KMS-11 (cell line): ENCODE measurements around the gene MYH11.

Experiments
- H2AFZ ChIP-seq: fragments of 200-600 bp; sonication (generic); 2 replicates; pipeline ENCODE4 v1.6.1; 2016; ENCODE audit warnings: antibody characterized with exemption, mixed run types, low read depth
- H3K27ac ChIP-seq: fragments of 200-600 bp; sonication (generic); 2 replicates; pipeline ENCODE4 v1.6.1; 2016; ENCODE audit warnings: mild to moderate bottlenecking, mixed run types
- H3K27me3 ChIP-seq: fragments of 200-600 bp; sonication (generic); 2 replicates; pipeline ENCODE4 v1.6.1; 2017; ENCODE audit warnings: mild to moderate bottlenecking, low read depth, mixed run types, moderate library complexity; ENCODE audit not compliant: insufficient read depth
- H3K36me3 ChIP-seq: fragments of 200-600 bp; sonication (generic); 2 replicates; pipeline ENCODE4 v1.6.1; 2017; ENCODE audit warnings: mild to moderate bottlenecking, mixed run types; ENCODE audit not compliant: insufficient read depth
- H3K4me1 ChIP-seq: fragments of 200-600 bp; sonication (generic); 2 replicates; pipeline ENCODE4 v1.6.1; 2016; ENCODE audit warnings: mild to moderate bottlenecking, low read depth, mixed run types; ENCODE audit not compliant: poor library complexity, severe bottlenecking
- H3K4me2 ChIP-seq: fragments of 200-600 bp; sonication (generic); 2 replicates; pipeline ENCODE4 v1.7.0; 2016; ENCODE audit warnings: mild to moderate bottlenecking, mixed run types
- H3K4me3 ChIP-seq: fragments of 200-600 bp; sonication (generic); IDR thresholded peaks from 2 replicates; pipeline ENCODE4 v1.6.1; 2017; ENCODE audit warnings: low read depth, low read length, mixed read lengths; ENCODE audit not compliant: insufficient read depth
- H3K79me2 ChIP-seq: fragments of 200-600 bp; sonication (generic); 2 replicates; pipeline ENCODE4 v1.6.1; 2016; ENCODE audit warnings: low read depth, mixed run types; ENCODE audit not compliant: insufficient read depth
- H3K9ac ChIP-seq: fragments of 200-600 bp; sonication (generic); 2 replicates; pipeline ENCODE4 v1.6.1; 2016; ENCODE audit warnings: mild to moderate bottlenecking, mixed run types
- H4K20me1 ChIP-seq: fragments of 200-600 bp; sonication (generic); 2 replicates; pipeline ENCODE4 v1.6.1; 2016; ENCODE audit warnings: mild to moderate bottlenecking, mixed run types; ENCODE audit not compliant: insufficient read depth
- CTCF ChIP-seq: fragments of 200-600 bp; sonication (generic); conservative IDR thresholded peaks from 2 replicates; pipeline ENCODE4 v1.6.1; 2017; ENCODE audit warnings: low read depth, mild to moderate bottlenecking, antibody characterized with exemption, low read length, moderate library complexity, mixed read lengths

The MYH11 gene

GRCh38 chr16:15743657-15744056 lies 113.2 kb downstream of the MYH11 start:
- Histone ChIP-seq H3K4me3 (no peak overlapping the region), H3K4me1 (no peaks in the 10 kb centered on the region), H3K9ac (no peak overlapping the region), H3K27ac (no peak overlapping the region), H3K27me3 (no peaks in the 10 kb centered on the region), H2AFZ (no peak overlapping the region), H4K20me1 (no peaks in the 10 kb centered on the region), H3K79me2 (no peaks in the 10 kb centered on the region), H3K4me2 (no peak overlapping the region), H3K36me3 (no peaks in the 10 kb centered on the region)
- no peak for TF ChIP-seq CTCF

DNA sequence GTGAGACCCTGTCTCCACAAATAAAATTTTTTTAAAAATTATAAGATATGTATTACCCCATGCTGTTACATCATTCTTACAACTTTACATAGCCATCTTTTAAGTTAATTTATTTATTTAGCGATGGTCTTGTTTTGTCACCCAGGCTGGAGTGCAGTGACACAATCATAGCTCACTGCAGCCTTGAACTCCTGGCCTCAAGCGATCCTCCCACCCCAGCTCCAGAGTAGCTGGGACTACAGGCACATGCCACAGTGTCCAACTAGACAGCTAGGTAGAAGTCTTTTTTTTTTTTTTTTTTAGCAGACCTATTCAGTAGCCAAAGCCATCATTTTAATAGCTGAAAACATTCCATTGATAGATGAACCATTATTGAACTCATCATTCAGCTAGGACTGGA lies 114.1 kb downstream of the MYH11 start:
- H3K4me3 ChIP-seq = no peak overlapping the region
- no peak overlapping the region for H3K9ac ChIP-seq
- H3K27ac ChIP-seq = no peak overlapping the region
- H2AFZ ChIP-seq = no peak overlapping the region
- no peaks in the 10 kb centered on the region for H3K27me3 ChIP-seq
- H3K4me1 ChIP-seq = no peaks in the 10 kb centered on the region
- H4K20me1 ChIP-seq = no peaks in the 10 kb centered on the region
- TF ChIP-seq CTCF = no peak
- no peak overlapping the region for H3K4me2 ChIP-seq
- no peaks in the 10 kb centered on the region for H3K36me3 ChIP-seq
- no peaks in the 10 kb centered on the region for H3K79me2 ChIP-seq

DNA sequence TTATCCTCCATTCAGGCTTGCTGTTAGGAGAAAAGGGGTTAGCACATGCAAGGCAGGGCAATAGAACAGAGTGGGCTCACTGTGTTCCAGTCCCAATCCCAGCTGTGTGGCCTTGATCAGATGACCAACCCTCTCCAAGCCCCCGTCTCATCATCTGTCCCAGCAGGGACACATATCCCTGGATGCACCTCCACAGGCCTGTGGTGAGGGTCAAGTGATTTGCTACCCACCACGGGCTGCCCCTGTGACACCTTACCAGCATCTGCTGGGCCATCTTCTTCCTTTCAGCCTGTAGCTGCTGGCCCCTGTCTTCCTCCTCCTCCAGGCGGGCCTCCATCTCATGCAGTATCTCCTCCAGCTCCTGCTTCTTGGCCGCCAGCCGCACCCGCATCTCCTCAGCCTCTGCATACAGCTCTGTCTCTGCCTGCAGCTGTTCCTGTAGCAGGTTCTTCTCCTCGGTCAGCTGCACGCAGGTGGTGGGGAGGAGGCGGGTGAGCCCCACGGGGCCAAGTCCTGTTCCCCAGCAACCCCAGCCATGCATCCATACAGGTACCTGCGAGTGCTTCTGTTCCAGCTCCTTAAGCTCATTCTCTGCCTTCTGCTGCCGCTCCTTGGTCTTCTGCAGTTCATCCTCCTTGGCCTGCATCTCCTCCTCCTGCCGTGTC lies 115.5 kb downstream of the MYH11 start:
- no peak for TF ChIP-seq CTCF
- H3K9ac ChIP-seq = no peak overlapping the region

GRCh38 chr16:15739950-15740349 lies 116.9 kb downstream of the MYH11 start:
- Histone ChIP-seq H3K9ac (no peak overlapping the region), H3K36me3 (no peaks in the 10 kb centered on the region), H3K4me3 (no peak overlapping the region), H4K20me1 (no peaks in the 10 kb centered on the region), H3K4me2 (no peak overlapping the region), H2AFZ (no peak overlapping the region), H3K4me1 (no peaks in the 10 kb centered on the region), H3K27me3 (no peaks in the 10 kb centered on the region), H3K79me2 (no peaks in the 10 kb centered on the region), H3K27ac (no peak overlapping the region)
- TF ChIP-seq CTCF = no peak

More for the DNA sequence above, 115.5 kb downstream of the MYH11 start:
- no peak overlapping the region for H2AFZ ChIP-seq
- no peaks in the 10 kb centered on the region for H3K79me2 ChIP-seq
- no peaks in the 10 kb centered on the region for H3K4me1 ChIP-seq
- no peaks in the 10 kb centered on the region for H4K20me1 ChIP-seq
- no peak overlapping the region for H3K4me3 ChIP-seq
- H3K4me2 ChIP-seq = no peak overlapping the region
- H3K27ac ChIP-seq = no peak overlapping the region
- H3K36me3 ChIP-seq = no peaks in the 10 kb centered on the region
- H3K27me3 ChIP-seq = no peaks in the 10 kb centered on the region
